ENCODE results near the gene GTF2H4. TPM values are rescaled to one million over a fixed set of nuclear protein-coding genes. Genes with fewer than 3 reads are reported as not detected.
"Not testable (repeated sequence)": the region's sequence is repeated elsewhere in the genome, so short reads cannot be mapped to it uniquely, and the experiment has no call there.

GTF2H4 gene
- total RNA-seq, 4 donors from 2014 or later, result 27.4 to 96.6 (median 65.2) TPM; not detected in 1

DNA sequence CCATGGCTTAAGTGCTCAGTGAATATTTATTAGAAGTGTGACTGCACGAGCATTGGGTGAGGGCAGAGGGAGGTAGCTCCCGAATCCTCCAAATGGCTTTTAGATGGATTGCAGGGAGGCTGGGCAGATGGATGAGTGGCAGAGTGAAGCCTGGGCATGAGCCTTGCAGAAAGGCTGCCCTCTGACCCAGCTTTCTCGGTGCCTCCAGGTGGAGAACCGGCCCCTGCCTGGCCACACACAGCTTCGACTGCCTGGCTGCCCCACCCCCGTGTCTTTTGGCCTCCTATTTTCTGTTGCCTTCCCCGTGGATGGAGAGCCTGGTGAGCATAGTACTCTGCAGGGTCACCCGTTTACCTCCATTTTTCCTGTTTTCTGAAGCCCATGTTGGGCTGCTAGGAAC is 9.5 kb downstream of the GTF2H4 start:
- no peaks in the 10 kb centered on the region for H3K27me3 ChIP-seq
- H3K4me3 ChIP-seq, result no peak overlapping the region
- H3K9me3 ChIP-seq, result no peaks in the 10 kb centered on the region
- intact Hi-C loops (cut with DNase I; ENCODE audit: low total_unique reads), result loop anchor here (5.0 kb wide), 1 partner anchor 160 kb away; no protein-coding TSS in a partner anchor
- DNase-seq, result no peak
- no peak overlapping the region for H3K27ac ChIP-seq
- no peak for TF ChIP-seq POLR2A (IDR thresholded peaks at IDR 0.05)
- TF ChIP-seq, protein P1, sequence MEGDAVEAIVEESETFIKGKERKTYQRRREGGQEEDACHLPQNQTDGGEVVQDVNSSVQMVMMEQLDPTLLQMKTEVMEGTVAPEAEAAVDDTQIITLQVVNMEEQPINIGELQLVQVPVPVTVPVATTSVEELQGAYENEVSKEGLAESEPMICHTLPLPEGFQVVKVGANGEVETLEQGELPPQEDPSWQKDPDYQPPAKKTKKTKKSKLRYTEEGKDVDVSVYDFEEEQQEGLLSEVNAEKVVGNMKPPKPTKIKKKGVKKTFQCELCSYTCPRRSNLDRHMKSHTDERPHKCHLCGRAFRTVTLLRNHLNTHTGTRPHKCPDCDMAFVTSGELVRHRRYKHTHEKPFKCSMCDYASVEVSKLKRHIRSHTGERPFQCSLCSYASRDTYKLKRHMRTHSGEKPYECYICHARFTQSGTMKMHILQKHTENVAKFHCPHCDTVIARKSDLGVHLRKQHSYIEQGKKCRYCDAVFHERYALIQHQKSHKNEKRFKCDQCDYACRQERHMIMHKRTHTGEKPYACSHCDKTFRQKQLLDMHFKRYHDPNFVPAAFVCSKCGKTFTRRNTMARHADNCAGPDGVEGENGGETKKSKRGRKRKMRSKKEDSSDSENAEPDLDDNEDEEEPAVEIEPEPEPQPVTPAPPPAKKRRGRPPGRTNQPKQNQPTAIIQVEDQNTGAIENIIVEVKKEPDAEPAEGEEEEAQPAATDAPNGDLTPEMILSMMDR (IDR thresholded peaks at IDR 0.05), result no peak
- H3K4me1 ChIP-seq, result peaks cover 3 to 15% of the 10 kb centered on the region in 2 donors
- H3K36me3 ChIP-seq, result no peaks in the 10 kb centered on the region

DNA sequence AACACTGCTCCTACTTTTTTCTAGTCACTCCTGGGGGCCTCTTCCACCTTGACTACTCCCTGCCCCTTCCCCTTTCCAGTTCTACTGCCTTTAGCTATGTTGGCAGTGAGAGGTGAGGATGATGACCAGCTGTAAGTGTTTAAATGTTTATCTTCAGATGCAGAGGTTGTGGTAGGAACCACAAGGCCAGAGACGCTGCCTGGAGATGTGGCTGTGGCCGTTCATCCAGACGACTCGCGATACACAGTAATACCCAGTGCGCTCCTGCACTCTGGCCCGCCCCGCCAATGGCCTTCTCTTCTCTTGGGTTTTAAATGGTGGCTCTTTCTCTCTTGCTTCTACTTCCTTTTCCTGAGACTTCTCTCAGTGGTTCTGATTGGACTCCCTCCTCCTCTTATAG is 10.7 kb downstream of the GTF2H4 start:
- H3K9me3 ChIP-seq, result no peaks in the 10 kb centered on the region
- H3K4me1 ChIP-seq, result peaks cover 3 to 15% of the 10 kb centered on the region in 2 donors
- H3K4me3 ChIP-seq, result no peak overlapping the region
- intact Hi-C loops (cut with DNase I; ENCODE audit: low total_unique reads), result loop anchor here (5.0 kb wide), 1 partner anchor 159 kb away; no protein-coding TSS in a partner anchor
- no peaks in the 10 kb centered on the region for H3K27me3 ChIP-seq
- no peak overlapping the region for H3K27ac ChIP-seq
- no peaks in the 10 kb centered on the region for H3K36me3 ChIP-seq
- DNase-seq, result no peak
- no peak for TF ChIP-seq POLR2A (IDR thresholded peaks at IDR 0.05)
- TF ChIP-seq, protein P1 (IDR thresholded peaks at IDR 0.05), result no peak

- TF ChIP-seq, protein P1 (IDR thresholded peaks at IDR 0.05), result no peak
- no peak for TF ChIP-seq POLR2A (IDR thresholded peaks at IDR 0.05)
- H3K36me3 ChIP-seq, result no peaks in the 10 kb centered on the region
- intact Hi-C loops (cut with DNase I; ENCODE audit: low total_unique reads), result no loop called here
These were observed 14.4 kb downstream of the GTF2H4 start for GRCh38 chr6:30922447-30922852.

GRCh38 chr6:30924040-30924627 is 16.1 kb downstream of the GTF2H4 start:
- H3K9me3 ChIP-seq; H3K27ac ChIP-seq; H3K4me1 ChIP-seq; H3K4me3 ChIP-seq; DNase-seq; intact Hi-C loops (cut with DNase I; ENCODE audit: low total_unique reads); H3K27me3 ChIP-seq; H3K36me3 ChIP-seq: not testable (repeated sequence)

More at GRCh38 chr6:30922447-30922852, 14.4 kb downstream of the GTF2H4 start:
- H3K27me3 ChIP-seq, result no peaks in the 10 kb centered on the region
- H3K4me1 ChIP-seq, result no peaks in the 10 kb centered on the region
- no peak overlapping the region for H3K4me3 ChIP-seq
- H3K27ac ChIP-seq, result no peak overlapping the region
- H3K9me3 ChIP-seq, result no peaks in the 10 kb centered on the region
- DNase-seq, result no peak

DNA sequence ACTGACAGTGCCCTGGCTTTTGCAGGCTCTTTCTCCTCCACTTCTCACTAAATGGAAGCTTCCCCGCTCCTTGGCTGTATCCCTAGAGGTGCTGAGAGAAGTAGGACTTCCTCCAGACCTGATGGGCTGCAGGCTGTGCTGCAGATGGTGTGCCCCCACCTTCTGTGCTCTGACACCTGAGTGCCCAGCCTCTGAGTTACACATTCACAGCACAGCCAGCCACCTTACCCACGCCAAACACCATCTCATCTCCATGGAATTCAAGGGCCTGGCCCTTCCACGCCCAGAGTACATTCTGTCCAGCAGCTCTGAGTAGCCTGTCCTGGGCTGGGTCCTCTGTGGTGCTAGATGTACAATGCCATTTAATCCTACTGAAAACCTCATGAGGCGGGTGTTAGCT is 18.6 kb downstream of the GTF2H4 start:
- Histone ChIP-seq H3K27ac (no peak overlapping the region), H3K4me1 (no peaks in the 10 kb centered on the region), H3K4me3 (no peak overlapping the region), H3K36me3 (no peaks in the 10 kb centered on the region), H3K9me3 (no peaks in the 10 kb centered on the region), H3K27me3 (no peaks in the 10 kb centered on the region)
- no peak for DNase-seq
- TF ChIP-seq, protein P1 (IDR thresholded peaks at IDR 0.05), result no peak
- TF ChIP-seq POLR2A (IDR thresholded peaks at IDR 0.05), result no peak
- intact Hi-C loops (cut with DNase I; ENCODE audit: low total_unique reads), result no loop called here

DNA sequence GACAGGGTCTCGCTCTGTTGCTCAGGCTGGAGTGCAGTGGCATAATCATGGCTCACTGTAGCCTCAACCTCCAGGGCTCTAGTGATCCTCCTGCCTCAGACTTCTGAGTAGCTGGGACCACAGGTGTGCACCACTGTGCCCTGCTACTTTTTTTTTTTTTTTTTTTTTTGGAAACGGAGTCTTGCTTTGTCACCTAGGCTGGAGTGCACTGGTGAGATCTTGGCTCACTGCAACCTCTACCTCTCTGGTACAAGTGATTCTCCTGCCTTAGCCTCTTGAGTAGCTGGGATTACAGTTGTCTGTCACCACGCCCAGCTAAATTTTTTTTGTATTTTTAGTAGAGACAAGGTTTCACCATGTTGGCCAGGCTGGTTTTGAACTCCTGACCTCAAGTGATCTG is 19.1 kb downstream of the GTF2H4 start:
- H3K4me3 ChIP-seq; H3K4me1 ChIP-seq; H3K27ac ChIP-seq; H3K36me3 ChIP-seq; H3K9me3 ChIP-seq; H3K27me3 ChIP-seq; intact Hi-C loops (cut with DNase I; ENCODE audit: low total_unique reads); DNase-seq: not testable (repeated sequence)

All from uterus (tissue), 4 donors.